Heart right ventricle (tissue), 16 donors: Measurements from ENCODE around the gene CMYA5. TPM values are rescaled to one million over a fixed set of nuclear protein-coding genes. Genes with fewer than 3 reads are reported as not detected.

ENCODE experiments used
- ATAC-seq, 8 donors: fragments of 200-7000 bp; cut with Tn5 transposase; one replicate each; pipeline ENCODE4 v1.9.1; 2020; ENCODE audit warnings: mild to moderate bottlenecking in 8 of 8, moderate library complexity in 8 of 8, moderate number of reproducible peaks in 1 of 8
- DNase-seq, 2 donors: peaks; one replicate each; pipeline ENCODE4 v3.0.0-alpha.2; 2020
- H3K27ac ChIP-seq, 10 donors: fragments of 200-600 bp; sonication (generic) in 2 of 10; one replicate each; pipeline versions ENCODE4 v1.5.0 to v1.8.0; 2020 to 2022; ENCODE audit warnings: mild to moderate bottlenecking in 3 of 10
- H3K27me3 ChIP-seq, 7 donors: fragments of 200-600 bp; one replicate each; pipeline ENCODE4 v1.8.0; 2021 to 2022; ENCODE audit warnings: mild to moderate bottlenecking in 2 of 7
- H3K36me3 ChIP-seq, 9 donors: fragments of 200-600 bp; sonication (generic) in 1 of 9; one replicate each; pipeline versions ENCODE4 v1.5.0 to v1.8.0; 2020 to 2022; ENCODE audit warnings: mild to moderate bottlenecking in 2 of 9
- H3K4me1 ChIP-seq, 9 donors: fragments of 200-600 bp; sonication (generic) in 1 of 9; one replicate each; pipeline versions ENCODE4 v1.5.0 to v1.8.0; 2020 to 2022; ENCODE audit warnings: mild to moderate bottlenecking in 4 of 9
- H3K4me3 ChIP-seq, 10 donors: fragments of 200-600 bp; sonication (generic) in 2 of 10; one replicate each; pipeline versions ENCODE4 v1.5.0 to v1.8.0; 2020 to 2022; ENCODE audit warnings: mild to moderate bottlenecking in 7 of 10, moderate library complexity in 2 of 10
- H3K9me3 ChIP-seq, 11 donors: fragments of 200-600 bp in 10 of 11; sonication (generic) in 2 of 11; one replicate each; pipeline versions ENCODE4 v1.5.0 to v1.8.0; 2013 to 2022; ENCODE audit warnings: mild to moderate bottlenecking in 2 of 11, control low read depth in 1 of 11, moderate library complexity in 1 of 11
- CTCF ChIP-seq, 9 donors: fragments of 200-600 bp; sonication (generic) in 2 of 9; IDR thresholded peaks; one replicate each; pipeline versions ENCODE4 v1.5.0 to v1.8.0; 2021 to 2022; ENCODE audit warnings: antibody characterized with exemption in 9 of 9, mild to moderate bottlenecking in 5 of 9, moderate library complexity in 1 of 9
- WGBS, 2 donors: extraction: QIAGEN DNeasy Blood & Tissue Kit; methylation state at CpG; one replicate each; pipeline ENCODE4 v1.1.7; 2013; ENCODE audit warnings: inconsistent platforms in 1 of 2; 5-methylcytosine and 5-hydroxymethylcytosine counted together
- intact Hi-C, 10 donors: fragments of 100-400 bp; cut with DNase I; formaldehyde crosslinking; loops; one replicate each; pipeline versions ENCODE4 v1.11.1 to v1.14.2; 2022
- polyA plus RNA-seq, 2 donors: library from polyadenylated mRNA; stranded (reverse); fragments of 200-250 nt; gene quantifications; one replicate each; pipeline ENCODE4 v1.2.3, GENCODE V29; 2013
- total RNA-seq, 10 donors: library from RNA; stranded (reverse); fragmentation: NEBNext Ultra II Directional in 3 of 10; extraction: Animal tissue kit (Norgen Biotek cat#: 25700) in 3 of 10; gene quantifications; one replicate each; pipeline versions ENCODE4 v1.2.1 to v1.2.4, GENCODE V29; 2021 to 2023
- donor health status: Arrhythmogenic right ventricular cardiomyopathy.
- donor health status: ischemic (EF 13 %, LVEDD 7.1; RV severe dilation, severe dysfunction).
- donor health status: healthy with polysubstance abuse.
- donor health status: DM: no; HTN: yes; CAD: no.
- donor health status: DM: no; HTN: no; CAD: no.
- donor health status: ischemic (EF 25% LVEDD 6.9; RV normal size, moderate dysfunction).
- donor health status: ischemic (EF 25% LVEDD 5.7; RV mildly dilated, moderate dysfunction).
- donor health status: healthy.
- donor health status: DM: yes; HTN: yes; CAD: no.
- donor health status: Ischemic cardiomyopathy.
- donor health status: ischemic (EF 35%, LVEDD 5.7; RV mildly dilated, moderate dysfunction).
- donor health status: nonischemic (EF 11% LVEDD 7.7; RV severe dilation, severe dysfunction).
- donor health status: DM: yes; HTN: yes; CAD: no.
- donor health status: PGD.
- donor health status: ischemic (EF 29% LVEDD 5.4; RV normal size, mild dysfunction).
- donor health status: nonischemic (EF 23%, LVEDD 6.1; RV moderate dilation, normal function).

The CMYA5 gene
- total and polyA plus RNA-seq, 12 donors, result 202 to 1,721 (median 979) TPM

- intact Hi-C loops, result no loop called here
- Histone ChIP-seq H3K9me3 (no peaks in the 10 kb centered on the region), H3K27ac (no peak overlapping the region), H3K4me1 (peaks cover 0 to 30% (median under 1%) of the 10 kb centered on the region in 9 donors), H3K4me3 (no peak overlapping the region), H3K36me3 (peaks cover 0 to 22% (median 0%) of the 10 kb centered on the region in 9 donors), H3K27me3 (no peaks in the 10 kb centered on the region)
- WGBS, 2 donors, result 54 to 61% methylated on average over 2 of the region's 2 CpGs
- TF ChIP-seq CTCF (IDR thresholded peaks at IDR 0.05), result no peak
- ATAC-seq (peak in 2 of 8 donors; percentile 19 to 34), DNase-seq (no peak)
Measured at GRCh38 chr5:79816014-79816413, 126.4 kb downstream of the CMYA5 start.

GRCh38 chr5:79820648-79821047 is 131.0 kb downstream of the CMYA5 start:
- WGBS, 2 donors, result 91 to 96% methylated on average over 5 of the region's 5 CpGs
- no peaks in the 10 kb centered on the region for H3K4me1 ChIP-seq
- H3K4me3 ChIP-seq, result no peak overlapping the region
- no peaks in the 10 kb centered on the region for H3K27me3 ChIP-seq
- no peaks in the 10 kb centered on the region for H3K9me3 ChIP-seq
- intact Hi-C loops, result no loop called here
- no peak for DNase-seq
- no peak for TF ChIP-seq CTCF (IDR thresholded peaks at IDR 0.05)
- no peak for ATAC-seq
- no peak overlapping the region for H3K27ac ChIP-seq
- peaks cover 0 to 30% (median 0%) of the 10 kb centered on the region in 9 donors for H3K36me3 ChIP-seq

GRCh38 chr5:79824444-79824843 is 134.8 kb downstream of the CMYA5 start:
- ATAC-seq, result no peak
- no peak overlapping the region for H3K27ac ChIP-seq
- H3K36me3 ChIP-seq, result peaks cover 0 to 20% (median 0%) of the 10 kb centered on the region in 9 donors
- no peak for TF ChIP-seq CTCF (IDR thresholded peaks at IDR 0.05)
- intact Hi-C loops, result no loop called here
- H3K9me3 ChIP-seq, result no peaks in the 10 kb centered on the region
- H3K27me3 ChIP-seq, result no peaks in the 10 kb centered on the region
- no peak overlapping the region for H3K4me3 ChIP-seq
- no peak for DNase-seq
- H3K4me1 ChIP-seq, result no peaks in the 10 kb centered on the region
- WGBS, 2 donors, result 61 to 65% methylated on average over 2 of the region's 2 CpGs

GRCh38 chr5:79825802-79826201 is 136.2 kb downstream of the CMYA5 start:
- Histone ChIP-seq H3K9me3 (no peaks in the 10 kb centered on the region), H3K27ac (no peak overlapping the region), H3K36me3 (peaks cover 0 to 13% (median 0%) of the 10 kb centered on the region in 9 donors), H3K27me3 (no peaks in the 10 kb centered on the region), H3K4me3 (no peak overlapping the region), H3K4me1 (peaks cover 0 to under 1% (median 0%) of the 10 kb centered on the region in 9 donors)
- no peak for TF ChIP-seq CTCF (IDR thresholded peaks at IDR 0.05)
- ATAC-seq, result no peak
- WGBS, 2 donors, result 88 to 92% methylated on average over 1 of the region's 1 CpG
- no peak for DNase-seq
- intact Hi-C loops, result no loop called here
